Astrocyte (in vitro differentiated cells and primary cell): ENCODE results near the gene RAX2.

Experiments used
- CTCF ChIP-seq: IDR thresholded peaks from 2 replicates; pipeline ENCODE4 v1.5.1; 2011; ENCODE audit warnings: low read depth, mild to moderate bottlenecking, inconsistent platforms, low read length, moderate library complexity; ENCODE audit not compliant: insufficient read depth
- EZH2 ChIP-seq: IDR thresholded peaks from 2 replicates; pipeline ENCODE4 v1.6.1; 2012; ENCODE audit warnings: mild to moderate bottlenecking, low read length, inconsistent platforms; ENCODE audit not compliant: insufficient read depth

- TF ChIP-seq CTCF (no peak), EZH2 (no peak)
Observed at GRCh38 chr19:3738477-3739220, 33.4 kb downstream of the RAX2 start.
